ENCODE measurements around the gene TGFBR3. TPM values are rescaled to one million over a fixed set of nuclear protein-coding genes. Genes with fewer than 3 reads are reported as not detected.
A peak's percentile ranks its signal among the peaks of the same experiment; 100 is the strongest.

Gene TGFBR3
- total RNA-seq, 2 experiments from 2014 or later, result 31.5 to 36.6 TPM

DNA sequence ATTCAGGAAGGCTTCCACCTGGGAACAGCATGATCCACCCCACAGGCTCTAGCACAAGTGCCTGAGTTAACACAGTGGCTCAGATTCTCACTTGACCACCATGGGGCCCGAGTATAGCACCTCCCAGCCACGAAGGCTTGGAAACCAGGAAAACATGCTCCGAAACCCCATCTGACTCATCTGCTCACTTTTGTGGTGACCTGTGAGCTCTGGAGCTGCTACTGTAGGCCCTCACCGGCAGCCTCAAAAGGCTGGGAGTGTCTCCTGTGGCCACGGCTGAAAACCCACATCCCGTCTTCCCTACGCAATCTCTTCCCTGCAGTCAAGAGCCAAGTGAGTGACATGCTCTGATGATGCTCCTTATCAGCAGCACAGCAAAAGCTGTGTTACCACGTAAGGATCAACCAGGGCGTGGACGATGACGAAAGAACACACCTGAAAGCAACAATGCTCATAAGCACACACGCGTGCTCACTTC lies 81.4 kb downstream of the TGFBR3 start:
- no peaks in the 10 kb centered on the region for H3K36me3 Mint-ChIP-seq (ENCODE audit: low read depth)
- DNase-seq (peak; percentile 60 to 97 (median 78)), ATAC-seq (ENCODE audit: poor library complexity) (peak; percentile 73)
- H3K36me3 ChIP-seq (ENCODE audit: insufficient read depth, low read length), result no peaks in the 10 kb centered on the region
- no peaks in the 10 kb centered on the region for H3K27me3 Mint-ChIP-seq
- TF ChIP-seq, protein P1, sequence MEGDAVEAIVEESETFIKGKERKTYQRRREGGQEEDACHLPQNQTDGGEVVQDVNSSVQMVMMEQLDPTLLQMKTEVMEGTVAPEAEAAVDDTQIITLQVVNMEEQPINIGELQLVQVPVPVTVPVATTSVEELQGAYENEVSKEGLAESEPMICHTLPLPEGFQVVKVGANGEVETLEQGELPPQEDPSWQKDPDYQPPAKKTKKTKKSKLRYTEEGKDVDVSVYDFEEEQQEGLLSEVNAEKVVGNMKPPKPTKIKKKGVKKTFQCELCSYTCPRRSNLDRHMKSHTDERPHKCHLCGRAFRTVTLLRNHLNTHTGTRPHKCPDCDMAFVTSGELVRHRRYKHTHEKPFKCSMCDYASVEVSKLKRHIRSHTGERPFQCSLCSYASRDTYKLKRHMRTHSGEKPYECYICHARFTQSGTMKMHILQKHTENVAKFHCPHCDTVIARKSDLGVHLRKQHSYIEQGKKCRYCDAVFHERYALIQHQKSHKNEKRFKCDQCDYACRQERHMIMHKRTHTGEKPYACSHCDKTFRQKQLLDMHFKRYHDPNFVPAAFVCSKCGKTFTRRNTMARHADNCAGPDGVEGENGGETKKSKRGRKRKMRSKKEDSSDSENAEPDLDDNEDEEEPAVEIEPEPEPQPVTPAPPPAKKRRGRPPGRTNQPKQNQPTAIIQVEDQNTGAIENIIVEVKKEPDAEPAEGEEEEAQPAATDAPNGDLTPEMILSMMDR (IDR thresholded peaks at IDR 0.05), result no peak
- H3K4me1 Mint-ChIP-seq (ENCODE audit: low read depth), result peaks cover 46% of the 10 kb centered on the region
- peaks cover 43% of the 10 kb centered on the region for H3K4me1 ChIP-seq (ENCODE audit: insufficient read depth, low read length)
- peak overlapping the region; percentile 40 for H3K4me3 ChIP-seq (ENCODE audit: low read length)
- H3K27me3 ChIP-seq (ENCODE audit: control insufficient read depth in 1 of 2, insufficient read depth in 2 of 2, low read length in 2 of 2), result no peaks in the 10 kb centered on the region
- CTCF ChIA-PET, result interaction anchor here (0.8 to 2.1 kb wide), 3 partner anchors 79 to 303 kb away, joined by 3 to 8 read pairs (median 7); partner anchors contain the start of genes CDC7 and TGFBR3
- H3K27ac Mint-ChIP-seq, result peak overlapping the region; percentile 94
- no peaks in the 10 kb centered on the region for H3K9me3 Mint-ChIP-seq
- intact Hi-C loops (cut with DNase I, micrococcal nuclease), result loop anchor here (2.0 to 10.0 kb wide), 9 partner anchors 82 to 1158 kb away; partner anchors contain the start of genes TGFBR3 (in 2 of the 2), CDC7 (in 1 of the 2) and DIPK1A (in 1 of the 2)
- H3K27ac ChIP-seq (ENCODE audit: low read depth in 1 of 2, low read length in 2 of 2), result peak overlapping the region; percentile 97 to 99
- H3K4me3 Mint-ChIP-seq, result peak overlapping the region; percentile 58
- POLR2A ChIA-PET, result interaction anchor here (0.7 to 4.2 kb wide), 12 partner anchors 8 to 304 kb away, joined by 3 to 21 read pairs (median 4); partner anchors contain the start of genes CDC7 and TGFBR3
- H3K9me3 ChIP-seq (ENCODE audit: control insufficient read depth in 1 of 2, insufficient read depth in 1 of 2, low read length in 2 of 2), result no peaks in the 10 kb centered on the region

GRCh38 chr1:91803847-91804545 lies 82.0 kb downstream of the TGFBR3 start:
- no peaks in the 10 kb centered on the region for H3K27me3 Mint-ChIP-seq
- TF ChIP-seq, protein P1 (IDR thresholded peaks at IDR 0.05), result no peak
- peaks cover 40% of the 10 kb centered on the region for H3K4me1 Mint-ChIP-seq (ENCODE audit: low read depth)
- H3K36me3 ChIP-seq (ENCODE audit: insufficient read depth, low read length), result no peaks in the 10 kb centered on the region
- intact Hi-C loops (cut with DNase I, micrococcal nuclease), result loop anchor here (2.0 to 10.0 kb wide), 8 partner anchors 83 to 1158 kb away; partner anchors contain the start of genes CDC7 (in 1 of the 2), DIPK1A (in 1 of the 2) and TGFBR3 (in 1 of the 2)
- no peaks in the 10 kb centered on the region for H3K27me3 ChIP-seq (ENCODE audit: control insufficient read depth in 1 of 2, insufficient read depth in 2 of 2, low read length in 2 of 2)
- H3K36me3 Mint-ChIP-seq (ENCODE audit: low read depth), result no peaks in the 10 kb centered on the region
- peak overlapping the region; percentile 94 for H3K27ac Mint-ChIP-seq
- H3K27ac ChIP-seq (ENCODE audit: low read depth in 1 of 2, low read length in 2 of 2), result peak overlapping the region; percentile 97 to 99
- peaks cover 43% of the 10 kb centered on the region for H3K4me1 ChIP-seq (ENCODE audit: insufficient read depth, low read length)
- peak overlapping the region; percentile 58 for H3K4me3 Mint-ChIP-seq
- DNase-seq, result peak; percentile 49 to 94 (median 68)
- peak overlapping the region; percentile 40 for H3K4me3 ChIP-seq (ENCODE audit: low read length)
- CTCF ChIA-PET, result interaction anchor here (0.8 to 2.1 kb wide), 3 partner anchors 80 to 303 kb away, joined by 3 to 8 read pairs (median 7); partner anchors contain the start of genes CDC7 and TGFBR3
- peak; percentile 54 for ATAC-seq (ENCODE audit: poor library complexity)
- H3K9me3 ChIP-seq (ENCODE audit: control insufficient read depth in 1 of 2, insufficient read depth in 1 of 2, low read length in 2 of 2), result no peaks in the 10 kb centered on the region
- H3K9me3 Mint-ChIP-seq, result no peaks in the 10 kb centered on the region
- POLR2A ChIA-PET, result interaction anchor here (0.7 to 4.2 kb wide), 12 partner anchors 8 to 303 kb away, joined by 3 to 21 read pairs (median 4); partner anchors contain the start of genes CDC7 and TGFBR3

- H3K27me3 Mint-ChIP-seq, result no peaks in the 10 kb centered on the region
- ChIA-PET CTCF (no interaction called here), POLR2A (interaction anchor here (0.7 to 4.2 kb wide), 3 partner anchors 11 to 82 kb away, joined by 4 to 21 read pairs (median 13); partner anchors contain the start of gene TGFBR3)
- Histone ChIP-seq H3K36me3 (ENCODE audit: insufficient read depth, low read length) (no peaks in the 10 kb centered on the region), H3K27me3 (ENCODE audit: control insufficient read depth in 1 of 2, insufficient read depth in 2 of 2, low read length in 2 of 2) (no peaks in the 10 kb centered on the region), H3K4me3 (ENCODE audit: low read length) (no peak overlapping the region), H3K4me1 (ENCODE audit: insufficient read depth, low read length) (peaks cover 47% of the 10 kb centered on the region), H3K9me3 (ENCODE audit: control insufficient read depth in 1 of 2, insufficient read depth in 1 of 2, low read length in 2 of 2) (no peaks in the 10 kb centered on the region), H3K27ac (ENCODE audit: low read depth in 1 of 2, low read length in 2 of 2) (peak overlapping the region; percentile 97 to 99)
- no peak overlapping the region for H3K4me3 Mint-ChIP-seq
- TF ChIP-seq, protein P1 (IDR thresholded peaks at IDR 0.05), result no peak
- H3K9me3 Mint-ChIP-seq, result no peaks in the 10 kb centered on the region
- H3K27ac Mint-ChIP-seq, result peak overlapping the region; percentile 94
- peaks cover 40% of the 10 kb centered on the region for H3K4me1 Mint-ChIP-seq (ENCODE audit: low read depth)
- no peaks in the 10 kb centered on the region for H3K36me3 Mint-ChIP-seq (ENCODE audit: low read depth)
- ATAC-seq (ENCODE audit: poor library complexity) (no peak), DNase-seq (peak in 3 of 14 experiments; percentile 14 to 42 (median 33))
- intact Hi-C loops (cut with DNase I, micrococcal nuclease), result loop anchor here (5.0 to 10.0 kb wide), 6 partner anchors 124 to 1159 kb away; partner anchors contain the start of genes CDC7 (in 1 of the 2) and DIPK1A (in 1 of the 2)
Observed at GRCh38 chr1:91803123-91803522, 82.8 kb downstream of the TGFBR3 start.
